NCI-H1092 (cell line): ENCODE data around the gene BCAM.
"Not testable (repeated sequence)": the region's sequence is repeated elsewhere in the genome, so short reads cannot be mapped to it uniquely, and the experiment has no call there.

ENCODE experiments used
- DNase-seq: peaks from one replicate; lab custom pipeline; 2025; lab: John Stamatoyannopoulos, UW

The BCAM gene

GRCh38 chr19:44817725-44818465 is 9.0 kb downstream of the BCAM start:
- DNase-seq: no peak

- no peak for DNase-seq
These were observed 9.6 kb downstream of the BCAM start for GRCh38 chr19:44818466-44819031.

- no peak for DNase-seq
These were observed 10.4 kb downstream of the BCAM start for GRCh38 chr19:44819246-44819832.

- DNase-seq: no peak
These were observed 12.0 kb downstream of the BCAM start for GRCh38 chr19:44820648-44821609.

- no peak for DNase-seq
These were observed 13.3 kb downstream of the BCAM start for GRCh38 chr19:44822177-44822576.

- no peak for DNase-seq
These were observed 13.9 kb downstream of the BCAM start for GRCh38 chr19:44822670-44823372.

GRCh38 chr19:44823373-44823698 is 14.4 kb downstream of the BCAM start:
- DNase-seq: no peak

- peak; percentile 73 for DNase-seq
These were observed 15.9 kb downstream of the BCAM start for GRCh38 chr19:44824761-44825160.

- DNase-seq: not testable (repeated sequence)
These were observed 24.0 kb downstream of the BCAM start for GRCh38 chr19:44832875-44833274.

GRCh38 chr19:44834399-44834798 is 25.5 kb downstream of the BCAM start:
- DNase-seq: not testable (repeated sequence)

GRCh38 chr19:44839276-44839675 is 30.4 kb downstream of the BCAM start:
- DNase-seq: no peak

GRCh38 chr19:44840811-44841210 is 31.9 kb downstream of the BCAM start:
- DNase-seq: no peak

- no peak for DNase-seq
These were observed 32.3 kb downstream of the BCAM start for GRCh38 chr19:44841231-44841630.

- DNase-seq: no peak
These were observed 36.3 kb downstream of the BCAM start for GRCh38 chr19:44845286-44845611.

- peak; percentile 77 for DNase-seq
These were observed 36.9 kb downstream of the BCAM start, which contains the start of gene NECTIN2 for GRCh38 chr19:44845612-44846454. TSS of gene NECTIN2 (plus strand) at chr19:44846297. CDS start at chr19:44846526, 229 bp downstream.

- DNase-seq: no peak
These were observed 37.7 kb downstream of the BCAM start for GRCh38 chr19:44846455-44847143.

- DNase-seq: no peak
These were observed 38.5 kb downstream of the BCAM start for GRCh38 chr19:44847144-44848035.

- no peak for DNase-seq
These were observed 39.3 kb downstream of the BCAM start for GRCh38 chr19:44848036-44848811.
